ENCODE data around the gene VSTM2B. TPM values are rescaled to one million over a fixed set of nuclear protein-coding genes. Genes with fewer than 3 reads are reported as not detected.

Gene VSTM2B
- total RNA-seq, 1 experiment from 2014 or later = 0.31 TPM

GRCh38 chr19:29568036-29569025 lies 42.5 kb downstream of the VSTM2B start:
- H3K27me3 Mint-ChIP-seq (ENCODE audit: low read depth) = peaks cover 45% of the 10 kb centered on the region
- no peak overlapping the region for H4K91ac ChIP-seq (ENCODE audit: insufficient read length, low read depth, low read length)
- H2AFZ ChIP-seq (ENCODE audit: low read length) = no peak overlapping the region
- H3K4me1 Mint-ChIP-seq = peaks cover 4 to 13% of the 10 kb centered on the region in 2 experiments
- no peaks in the 10 kb centered on the region for H3K9me3 ChIP-seq (ENCODE audit: control insufficient read depth, low read depth, low read length)
- H3K79me2 ChIP-seq (ENCODE audit: insufficient read depth, low read length) = no peaks in the 10 kb centered on the region
- no peak overlapping the region for H2BK12ac ChIP-seq (ENCODE audit: insufficient read length, low read depth, low read length)
- H4K5ac ChIP-seq (ENCODE audit: insufficient read length, low read depth, low read length) = no peak overlapping the region
- H3K27me3 ChIP-seq (ENCODE audit: insufficient read depth, low read length) = no peaks in the 10 kb centered on the region
- no peak overlapping the region; a peak in 1 of 7 replicates for H3K27ac Mint-ChIP-seq
- no peak overlapping the region for H2BK120ac ChIP-seq (ENCODE audit: low read depth, low read length, poor library complexity, severe bottlenecking)
- H3K4me3 Mint-ChIP-seq = no peak overlapping the region
- H2BK15ac ChIP-seq (ENCODE audit: low read depth, low read length) = no peak overlapping the region
- no peak overlapping the region for H3K18ac ChIP-seq (ENCODE audit: insufficient read length, low read depth, low read length)
- no peaks in the 10 kb centered on the region for H4K20me1 ChIP-seq (ENCODE audit: control insufficient read depth, insufficient read depth, insufficient read length)
- no peaks in the 10 kb centered on the region for H3K36me3 Mint-ChIP-seq (ENCODE audit: insufficient read depth in 1 of 3, low read depth in 3 of 3)
- no peak overlapping the region for H3K56ac ChIP-seq (ENCODE audit: insufficient read length, low read depth, low read length)
- H3K14ac ChIP-seq (ENCODE audit: insufficient read depth, low read length) = no peak overlapping the region; the same call in 1 of the 2 replicates
- TF ChIP-seq CTCF (conservative IDR thresholded peaks at IDR 0.05) = no peak
- no peaks in the 10 kb centered on the region for H3K79me1 ChIP-seq (ENCODE audit: insufficient read depth, low read depth, low read length, poor library complexity, severe bottlenecking)
- H2BK20ac ChIP-seq (ENCODE audit: low read depth, low read length, poor library complexity, severe bottlenecking) = no peak overlapping the region
- no peak overlapping the region for H3T11ph ChIP-seq (ENCODE audit: low read length)
- no peak for DNase-seq
- no peak overlapping the region for H3K4ac ChIP-seq (ENCODE audit: low read depth, low read length)
- H2AK5ac ChIP-seq (ENCODE audit: insufficient read length, low read length) = no peak overlapping the region
- H4K8ac ChIP-seq (replicated peaks; ENCODE audit: insufficient read length, low read depth, low read length) = no peak overlapping the region
- H2BK5ac ChIP-seq (ENCODE audit: insufficient read length, low read length) = no peak overlapping the region
- no peak overlapping the region for H3K4me2 ChIP-seq (ENCODE audit: insufficient read depth, insufficient read length, low read length)
- no peak overlapping the region for H3K23ac ChIP-seq (ENCODE audit: insufficient read length, low read depth, low read length)
- WGBS (ENCODE audit: extremely low coverage, insufficient read length, low lambda C conversion rate) = no CpG with 5 or more reads among the region's 22 CpGs
- H3K23me2 ChIP-seq (ENCODE audit: insufficient read length, low read depth, low read length, poor library complexity, severe bottlenecking) = no peaks in the 10 kb centered on the region
- H3K4me1 ChIP-seq (ENCODE audit: insufficient read depth, low read length) = no peaks in the 10 kb centered on the region; the same call in 1 of the 2 replicates
- no peaks in the 10 kb centered on the region for H3K9me3 Mint-ChIP-seq
- H3K27ac ChIP-seq (ENCODE audit: insufficient read length, low read depth, low read length) = no peak overlapping the region
- no peak overlapping the region for H3K9ac ChIP-seq (ENCODE audit: extremely low read depth, insufficient read length, low read length)
